GM21447 (cell line): ENCODE data around the gene PERM1.
"Not testable (repeated sequence)": the region's sequence is repeated elsewhere in the genome, so short reads cannot be mapped to it uniquely, and the experiment has no call there.

Experiments used
- ATAC-seq: cut with Tn5 transposase; IDR thresholded peaks from one replicate; pipeline ENCODE4 v1.9.1; 2021; ENCODE audit not compliant: unreplicated experiment

Gene PERM1

GRCh38 chr1:950881-951280 is 31.0 kb downstream of the PERM1 start:
- no peak for ATAC-seq

- ATAC-seq, result no peak
Measured at GRCh38 chr1:950268-950667, 31.6 kb downstream of the PERM1 start.

DNA sequence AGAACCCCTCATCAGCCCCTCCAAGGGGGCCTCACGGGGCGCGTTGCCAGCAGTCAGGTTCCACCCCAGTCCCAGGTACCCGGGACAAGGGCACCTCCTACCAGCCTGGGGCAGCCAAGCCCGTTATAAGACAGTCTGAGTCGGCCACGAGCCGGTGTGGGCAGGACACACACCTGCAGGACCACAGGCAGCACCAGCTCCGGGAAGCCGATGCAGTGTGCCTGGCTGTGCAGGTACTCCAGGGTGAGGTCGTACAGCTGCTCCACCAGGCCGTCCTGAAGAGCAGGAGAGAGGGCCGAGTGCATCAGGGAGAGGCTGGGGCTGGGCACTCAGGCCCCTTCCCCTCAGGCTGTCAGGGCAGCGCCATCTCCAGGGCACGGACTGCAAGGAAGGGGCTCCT is 33.9 kb downstream of the PERM1 start:
- no peak for ATAC-seq

- ATAC-seq, result not testable (repeated sequence)
Measured at GRCh38 chr1:946811-947210, 35.1 kb downstream of the PERM1 start.

DNA sequence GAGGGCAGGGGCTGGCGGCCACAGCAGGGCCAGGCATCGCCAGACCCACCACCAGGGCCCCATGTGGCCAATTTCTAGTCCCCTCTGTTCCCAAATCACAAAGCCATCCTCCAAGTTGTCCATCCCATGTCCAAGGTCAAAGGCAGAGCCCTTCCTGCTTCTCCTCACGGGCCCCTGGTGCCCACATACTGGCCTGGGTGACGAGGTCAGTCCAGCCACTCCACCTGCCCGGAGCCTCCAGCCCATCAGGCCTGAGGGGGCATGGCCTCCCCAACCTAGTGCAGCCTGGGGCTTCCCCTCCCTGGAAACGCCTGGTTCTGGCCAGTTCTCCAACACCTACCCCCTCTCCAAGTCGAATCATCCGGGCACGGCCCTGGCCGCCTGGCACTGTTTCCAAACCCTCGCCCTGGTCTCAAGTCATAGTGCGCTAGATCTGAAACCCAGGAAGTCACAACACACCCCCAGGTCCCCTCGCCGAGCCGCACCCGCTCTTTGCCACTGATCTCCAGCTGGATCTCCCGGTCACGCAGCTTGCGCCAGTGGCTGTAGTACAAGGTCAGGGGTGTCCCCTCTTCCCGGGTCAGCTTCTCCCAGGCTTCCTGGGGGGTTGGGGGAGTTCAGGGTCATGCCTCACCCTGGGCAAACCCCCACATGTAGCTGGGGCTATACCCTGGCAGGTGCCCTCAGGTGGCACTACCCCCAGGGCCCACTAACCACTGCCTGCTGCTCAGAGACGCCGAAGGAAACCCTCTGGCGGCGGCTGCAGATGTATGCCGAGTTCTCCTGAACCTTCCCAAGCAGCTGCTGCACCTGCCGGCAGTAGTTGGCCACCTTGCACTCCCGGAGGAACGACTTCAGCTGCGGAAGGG is 36.0 kb downstream of the PERM1 start:
- ATAC-seq, result no peak

- ATAC-seq, result no peak
Measured at GRCh38 chr1:944341-945325, 37.3 kb downstream of the PERM1 start.

DNA sequence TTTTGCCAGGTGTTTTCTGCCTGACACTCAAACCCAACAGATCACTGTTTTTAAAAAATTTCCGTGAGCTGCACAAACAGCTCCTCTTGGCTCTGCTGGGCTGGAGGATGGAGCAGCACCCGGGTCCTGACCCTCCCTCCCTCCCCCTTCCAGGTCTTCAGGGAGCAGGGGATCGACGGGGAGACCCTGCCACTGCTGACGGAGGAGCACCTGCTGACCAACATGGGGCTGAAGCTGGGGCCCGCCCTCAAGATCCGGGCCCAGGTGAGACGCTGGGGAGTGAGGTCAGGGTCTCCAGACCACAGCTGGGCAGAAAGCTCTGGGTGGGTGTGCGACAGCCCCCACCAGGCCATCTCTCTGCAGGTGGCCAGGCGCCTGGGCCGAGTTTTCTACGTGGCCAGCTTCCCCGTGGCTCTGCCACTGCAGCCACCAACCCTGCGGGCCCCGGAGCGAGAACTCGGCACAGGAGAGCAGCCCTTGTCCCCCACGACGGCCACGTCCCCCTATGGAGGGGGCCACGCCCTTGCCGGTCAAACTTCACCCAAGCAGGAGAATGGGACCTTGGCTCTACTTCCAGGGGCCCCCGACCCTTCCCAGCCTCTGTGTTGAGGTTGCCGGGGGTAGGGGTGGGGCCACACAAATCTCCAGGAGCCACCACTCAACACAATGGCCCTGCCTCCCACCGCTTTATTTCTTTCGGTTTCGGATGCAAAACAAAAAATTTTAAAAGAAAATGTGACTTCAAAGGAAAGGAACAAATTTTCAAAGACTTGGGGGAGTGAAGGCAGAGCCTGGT is 38.1 kb downstream of the PERM1 start:
- ATAC-seq, result no peak

- no peak for ATAC-seq
Measured at GRCh38 chr1:942864-943533, 38.9 kb downstream of the PERM1 start.

GRCh38 chr1:942411-942821 is 39.5 kb downstream of the PERM1 start:
- ATAC-seq, result no peak

- no peak for ATAC-seq
Measured at GRCh38 chr1:941588-942383, 40.1 kb downstream of the PERM1 start.

- no peak for ATAC-seq
Measured at GRCh38 chr1:941015-941587, 40.8 kb downstream of the PERM1 start.

GRCh38 chr1:940107-941014 is 41.5 kb downstream of the PERM1 start:
- ATAC-seq, result no peak

GRCh38 chr1:939511-940106 is 42.3 kb downstream of the PERM1 start:
- ATAC-seq, result no peak

GRCh38 chr1:938711-939489 is 43.0 kb downstream of the PERM1 start:
- ATAC-seq, result no peak

DNA sequence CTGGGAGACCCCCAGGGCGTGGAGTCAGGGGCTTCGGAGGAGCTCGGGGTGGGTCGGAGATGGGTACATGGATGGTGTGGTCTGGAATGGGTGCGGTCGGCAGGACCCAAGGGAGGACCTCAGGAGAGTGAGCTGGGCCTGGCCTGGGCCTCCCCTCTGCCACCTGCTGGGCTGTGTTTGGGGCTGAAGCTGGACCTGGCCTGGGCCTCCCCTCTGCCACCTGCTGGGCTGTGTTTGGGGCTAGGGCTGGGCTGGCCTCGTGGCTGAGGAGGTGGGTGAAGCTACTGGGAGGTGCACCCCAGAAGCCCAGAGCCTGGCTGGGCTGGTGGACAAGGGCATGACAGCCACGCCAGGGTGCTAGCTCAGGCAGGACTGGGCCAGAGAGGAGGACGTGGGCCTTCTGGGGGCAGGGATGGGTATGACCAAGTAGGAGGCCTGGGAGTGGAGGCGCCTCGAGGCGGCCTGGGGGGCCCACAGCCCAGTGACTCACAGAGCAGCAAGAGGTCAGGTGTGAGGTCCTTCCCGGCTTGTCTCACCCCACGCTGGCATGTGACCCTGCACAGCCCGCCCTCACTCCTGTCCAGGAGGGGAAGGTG is 43.7 kb downstream of the PERM1 start:
- ATAC-seq, result no peak

DNA sequence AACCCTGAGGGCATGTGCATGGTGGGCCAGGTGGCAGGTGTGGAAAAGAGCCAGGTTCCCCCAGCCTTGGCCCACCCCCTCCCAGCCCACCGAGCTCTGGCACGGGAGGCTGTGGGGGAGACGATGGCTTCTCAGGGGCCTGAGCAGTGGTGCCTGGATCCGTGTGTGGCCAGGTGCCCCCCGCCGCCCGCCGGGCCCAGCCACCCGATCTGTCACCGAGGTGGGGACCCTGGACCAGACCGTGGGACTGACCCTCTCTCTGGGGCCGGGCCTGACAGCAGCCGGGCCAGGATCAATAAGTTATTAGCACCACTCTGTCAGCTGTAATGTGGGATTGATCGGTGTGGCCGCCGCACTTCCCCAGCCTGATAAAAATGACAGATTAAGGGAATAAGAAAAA is 44.4 kb downstream of the PERM1 start:
- ATAC-seq, result no peak
